NCI-H2196 treated with DMSO at 0.1 percent for 48 hours (cell line): ENCODE results near the gene P2RY6.
"Not testable (repeated sequence)": the region's sequence is repeated elsewhere in the genome, so short reads cannot be mapped to it uniquely, and the experiment has no call there.

Experiments
- DNase-seq: peaks from one replicate; lab custom pipeline; 2025; ENCODE audit not compliant: unreplicated experiment; lab: John Stamatoyannopoulos, UW

Gene P2RY6

GRCh38 chr11:73271936-73272679 is at the start of gene P2RY6:
TSS of gene P2RY6 (plus strand) at chr11:73272338. CDS start at chr11:73296519, 24,181 bp downstream.
- peak; percentile 20 for DNase-seq

GRCh38 chr11:73223998-73224730 is 48.0 kb upstream of the P2RY6 start:
- no peak for DNase-seq

- no peak for DNase-seq
These were observed 47.0 kb upstream of the P2RY6 start for GRCh38 chr11:73225001-73225686.

- DNase-seq: no peak
These were observed 46.3 kb upstream of the P2RY6 start for GRCh38 chr11:73225851-73226250.

GRCh38 chr11:73226297-73227006 is 45.7 kb upstream of the P2RY6 start:
- no peak for DNase-seq

GRCh38 chr11:73227571-73228211 is 44.4 kb upstream of the P2RY6 start:
- no peak for DNase-seq

GRCh38 chr11:73228268-73229134 is 43.6 kb upstream of the P2RY6 start:
- DNase-seq: no peak

GRCh38 chr11:73229321-73229895 is 42.7 kb upstream of the P2RY6 start:
- no peak for DNase-seq

GRCh38 chr11:73229896-73230875 is 42.0 kb upstream of the P2RY6 start:
- DNase-seq: no peak

GRCh38 chr11:73230931-73231330 is 41.2 kb upstream of the P2RY6 start:
- DNase-seq: no peak

GRCh38 chr11:73232487-73232886 is 39.7 kb upstream of the P2RY6 start:
- not testable (repeated sequence) for DNase-seq

- no peak for DNase-seq
These were observed 38.9 kb upstream of the P2RY6 start for GRCh38 chr11:73233211-73233610.

GRCh38 chr11:73233692-73234470 is 38.3 kb upstream of the P2RY6 start:
- DNase-seq: no peak

- DNase-seq: no peak
These were observed 37.5 kb upstream of the P2RY6 start for GRCh38 chr11:73234471-73235181.

GRCh38 chr11:73235236-73235786 is 36.8 kb upstream of the P2RY6 start:
- DNase-seq: no peak

- no peak for DNase-seq
These were observed 35.9 kb upstream of the P2RY6 start for GRCh38 chr11:73236205-73236765.
